T-helper 22 cell (primary cell): ENCODE measurements around the gene TGM3.

Experiments
- DNase-seq: peaks from one replicate; pipeline ENCODE4 v3.0.0-alpha.2; 2020; ENCODE audit warnings: low read depth

TGM3 gene

GRCh38 chr20:2283706-2284423 is 11.9 kb upstream of the TGM3 start:
- no peak for DNase-seq

- no peak for DNase-seq
Observed at GRCh38 chr20:2285193-2285592, 10.6 kb upstream of the TGM3 start.

DNA sequence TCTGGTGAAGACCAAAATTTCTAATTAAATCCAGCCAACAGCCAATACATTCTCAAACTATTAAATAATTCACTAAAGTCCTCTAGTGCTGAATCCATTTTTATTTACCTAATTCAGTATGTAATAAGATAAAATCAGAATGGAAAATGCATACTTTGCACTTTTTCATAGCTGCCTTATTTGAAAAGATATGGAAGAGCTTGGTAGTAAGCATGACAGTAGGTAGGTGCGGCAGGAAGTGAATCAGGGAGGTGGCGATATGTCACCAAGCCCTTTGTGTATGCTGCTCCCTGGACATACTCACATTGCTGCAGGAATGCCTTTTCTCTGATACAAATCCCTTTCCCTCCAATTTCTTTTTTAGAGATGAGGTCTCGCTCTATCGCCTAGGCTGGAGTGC is 10.2 kb upstream of the TGM3 start:
- DNase-seq, result no peak

DNA sequence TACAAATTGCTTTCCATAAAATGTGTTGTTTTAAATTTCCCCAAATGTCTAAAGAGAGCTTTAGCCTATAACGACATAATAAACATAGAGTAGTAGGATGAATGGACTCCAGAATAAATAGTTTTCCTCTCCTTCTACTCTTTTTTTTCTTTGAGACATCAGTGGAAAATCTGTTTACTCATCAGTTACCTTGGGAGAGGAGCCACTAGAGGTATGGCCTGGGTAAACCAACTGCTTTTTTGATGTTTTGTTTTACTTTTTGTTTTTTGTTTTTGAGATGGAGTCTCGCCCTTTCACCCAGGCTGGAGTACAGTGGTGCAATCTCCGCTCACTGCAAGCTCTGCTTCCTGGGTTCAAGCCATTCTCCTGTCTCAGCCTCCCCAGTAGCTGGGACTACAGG is 8.3 kb upstream of the TGM3 start:
- no peak for DNase-seq

DNA sequence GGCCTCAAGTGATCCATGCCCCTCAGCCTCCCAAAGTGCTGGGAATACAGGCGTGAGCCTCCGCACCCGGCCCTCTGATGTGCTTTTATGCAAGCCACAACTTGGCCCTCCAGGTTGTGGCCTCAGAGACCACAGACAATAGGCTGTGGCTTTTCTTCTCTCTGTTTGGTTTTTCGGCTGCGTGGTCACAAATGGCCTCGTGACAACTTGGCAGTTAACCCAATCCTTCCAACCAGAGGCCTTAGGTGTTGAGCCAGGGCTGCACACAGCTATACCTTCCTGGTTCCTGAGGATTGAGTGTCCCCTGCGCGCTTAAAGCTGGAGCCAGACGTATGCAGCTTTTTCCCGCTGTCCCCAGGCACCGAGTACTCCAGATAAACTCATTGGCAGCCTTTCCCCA is 6.3 kb upstream of the TGM3 start:
- DNase-seq, result no peak

DNA sequence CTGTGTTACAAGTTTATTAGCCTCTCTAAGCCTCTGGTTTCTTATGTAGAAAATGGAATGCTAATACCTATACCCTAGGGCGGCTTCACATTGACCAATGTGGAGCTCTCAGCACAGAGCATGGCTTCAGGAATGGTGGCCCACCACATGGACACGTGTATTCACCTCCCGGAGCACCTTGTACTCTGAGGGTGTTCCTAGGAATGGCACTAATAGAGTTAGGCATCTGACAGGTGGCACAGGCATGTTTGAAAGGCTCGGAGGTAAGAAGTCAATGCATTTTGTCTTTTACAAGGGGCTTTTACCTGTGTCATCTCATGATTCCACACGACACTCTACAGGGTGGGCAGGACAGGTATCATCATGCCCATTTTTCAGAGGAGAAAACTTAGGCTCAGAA is 5.3 kb upstream of the TGM3 start:
- DNase-seq, result no peak

DNA sequence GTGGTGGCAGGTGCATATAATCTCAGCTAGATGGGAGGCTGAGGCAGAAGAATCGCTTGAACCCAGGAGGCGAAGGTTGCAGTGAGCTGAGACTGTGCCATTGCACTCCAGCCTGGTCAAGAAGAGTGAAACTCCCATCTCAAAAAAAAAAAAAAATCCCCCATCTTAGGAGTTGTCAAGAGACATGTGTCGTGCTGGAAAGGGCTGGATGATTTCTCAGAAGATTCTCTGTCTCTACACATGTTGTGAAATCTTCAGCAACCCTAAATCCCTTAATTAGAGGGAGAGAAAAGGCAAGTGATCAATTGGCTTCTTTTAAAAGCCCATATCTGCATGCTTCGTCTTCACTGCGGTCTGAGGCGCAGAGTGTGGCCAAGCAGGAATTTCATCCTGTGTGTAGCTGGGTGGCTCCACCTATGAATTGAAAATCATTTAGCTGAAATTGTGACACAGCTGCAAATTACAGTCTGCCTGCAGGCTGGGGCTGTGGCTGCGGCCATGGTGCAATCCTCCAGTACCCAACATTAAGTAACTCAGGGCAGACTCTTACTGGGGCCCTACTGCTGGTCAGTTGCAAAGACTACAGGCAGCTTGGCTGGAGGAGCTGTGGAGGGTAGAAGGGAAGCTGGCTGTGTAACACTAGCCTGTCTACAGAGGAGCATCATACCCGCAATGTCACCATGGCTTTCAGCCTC is 3.2 kb upstream of the TGM3 start:
- no peak for DNase-seq

GRCh38 chr20:2293486-2293885 is 2.3 kb upstream of the TGM3 start:
- no peak for DNase-seq

DNA sequence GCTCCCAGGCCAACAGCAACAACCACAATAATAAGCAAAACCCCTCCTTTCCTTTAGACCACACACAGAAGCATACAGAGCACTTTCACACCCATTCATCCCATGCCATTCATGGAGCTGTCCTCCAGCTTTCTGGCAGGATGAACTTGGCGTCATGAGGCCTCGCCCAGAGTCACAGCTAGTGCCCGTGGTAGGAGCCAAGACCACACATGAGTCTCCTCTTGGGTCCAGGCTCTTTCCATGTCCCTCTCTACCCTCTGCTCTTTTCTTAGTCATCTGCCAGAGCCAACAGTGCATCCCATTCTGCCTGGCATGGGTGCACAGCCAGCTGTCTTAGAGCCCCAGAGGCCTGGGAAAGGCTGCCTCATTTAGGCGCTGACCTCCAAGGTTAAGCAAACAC is 1.8 kb upstream of the TGM3 start:
- no peak for DNase-seq

DNA sequence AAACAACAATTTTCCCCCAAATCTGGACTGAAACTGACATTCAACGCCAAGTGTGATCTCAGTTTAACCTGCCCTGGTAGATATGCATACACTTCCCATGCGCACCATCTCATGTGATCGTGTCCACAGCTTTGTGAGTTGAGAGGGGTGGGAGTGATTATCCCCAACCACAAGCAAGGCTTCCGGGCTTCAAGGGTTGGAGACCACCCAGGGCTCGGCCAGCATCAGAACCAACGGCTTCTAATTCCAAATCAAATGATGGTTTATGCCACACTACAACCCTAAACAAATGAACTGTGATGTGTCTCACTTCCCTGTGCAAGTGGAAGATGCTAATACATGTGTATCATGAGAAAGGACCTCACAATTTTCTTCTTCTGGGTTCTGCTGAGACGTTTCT is 515 bp upstream of the TGM3 start:
- no peak for DNase-seq

- no peak for DNase-seq
Observed at GRCh38 chr20:2296524-2297356, 939 bp downstream of the TGM3 start.

DNA sequence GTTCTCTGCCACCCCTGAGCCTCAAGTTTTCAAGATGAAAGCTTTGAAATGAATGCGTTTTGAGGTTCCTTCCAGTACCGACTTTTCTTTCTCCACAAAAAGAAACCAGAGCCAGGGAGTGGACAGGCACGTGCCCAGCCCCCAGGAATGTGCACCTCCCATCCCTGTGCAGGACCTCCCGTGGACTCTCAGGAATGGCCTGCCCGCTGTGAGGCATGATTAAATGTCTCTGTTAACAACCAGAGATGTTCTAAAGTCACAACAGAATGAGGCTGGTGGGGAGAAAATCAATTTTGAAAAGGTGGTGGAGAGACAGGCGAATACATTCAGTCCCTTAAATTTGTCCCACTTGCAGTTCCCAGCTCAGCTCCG is 1.5 kb downstream of the TGM3 start:
- no peak for DNase-seq

DNA sequence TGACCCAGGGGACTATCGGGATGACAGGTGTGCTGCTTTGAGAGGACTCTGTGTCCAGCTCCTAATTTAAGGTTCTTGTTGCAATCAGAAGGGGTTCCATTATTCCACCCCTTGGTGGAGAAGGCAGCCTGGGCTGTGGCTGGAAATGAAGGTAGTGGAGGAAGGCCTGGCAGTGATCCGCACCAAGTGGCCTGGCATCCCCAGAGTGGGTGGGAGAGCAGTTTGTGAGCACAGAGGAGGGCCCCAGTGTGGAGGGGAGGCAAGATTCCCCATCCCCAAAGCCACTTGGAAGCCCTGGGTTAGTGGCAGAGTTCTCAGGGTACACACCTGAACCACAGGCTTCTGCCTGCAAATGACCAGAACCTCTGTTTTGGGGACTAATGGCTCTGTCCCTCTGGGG is 2.3 kb downstream of the TGM3 start:
- DNase-seq, result no peak

DNA sequence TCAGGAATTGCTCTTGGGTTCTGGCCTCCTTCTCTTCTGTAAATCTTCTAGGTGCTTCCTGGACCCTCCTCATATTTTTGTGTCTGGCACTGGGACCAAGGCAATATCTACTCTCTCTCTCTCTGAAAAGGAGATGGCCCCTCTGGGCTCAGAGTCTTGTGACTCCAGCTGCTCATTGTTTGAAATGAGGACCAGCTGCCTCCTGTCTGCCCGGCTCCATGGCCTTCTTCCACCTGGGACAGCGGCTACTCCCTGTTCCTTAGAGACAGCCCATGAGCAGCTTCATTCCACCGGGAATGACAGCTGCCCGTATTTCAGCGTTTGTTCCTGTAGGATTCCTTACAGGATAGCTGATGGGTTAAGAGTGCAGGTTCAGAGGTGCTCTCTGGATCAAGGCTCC is 2.9 kb downstream of the TGM3 start:
- DNase-seq, result no peak

DNA sequence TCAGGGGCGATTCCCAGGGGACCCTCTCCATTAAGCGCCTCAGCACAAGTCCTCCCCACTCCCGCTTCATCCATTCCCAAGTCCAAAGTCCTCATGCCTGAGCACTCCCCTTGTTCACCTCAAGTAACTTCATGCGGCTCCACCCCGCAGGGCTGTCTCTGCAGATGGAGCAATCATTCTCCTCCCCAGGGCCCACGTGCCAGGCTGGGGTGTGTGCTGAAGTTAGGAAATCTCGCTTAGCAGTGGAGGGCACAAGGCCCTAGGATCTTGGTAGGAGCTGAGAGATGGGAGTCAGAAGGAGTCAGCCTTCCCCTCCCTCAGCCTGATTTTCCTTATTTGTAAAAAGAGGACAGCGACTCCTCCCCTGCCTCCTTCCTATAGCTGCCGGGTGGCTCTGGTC is 3.5 kb downstream of the TGM3 start:
- DNase-seq, result no peak

DNA sequence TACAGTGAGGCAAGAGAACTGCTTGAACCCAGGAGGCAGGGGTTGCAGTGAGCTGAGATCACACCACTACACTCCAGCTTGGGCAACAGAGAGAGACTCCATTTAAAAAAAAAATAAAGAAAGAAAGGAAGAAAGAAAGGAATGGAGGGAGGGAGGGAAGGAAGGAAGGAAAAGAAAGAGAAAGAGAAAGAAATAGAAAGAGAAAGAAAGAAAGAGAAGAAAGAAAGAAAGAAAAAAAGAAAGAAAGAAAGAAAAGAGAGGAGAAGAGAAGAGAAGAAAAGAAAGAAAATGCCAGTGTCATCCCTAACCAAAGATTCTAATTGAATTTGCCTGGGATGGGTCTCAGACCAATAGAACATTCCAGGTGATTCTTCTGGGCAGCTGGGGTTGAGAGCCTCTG is 4.2 kb downstream of the TGM3 start:
- no peak for DNase-seq

GRCh38 chr20:2300420-2300819 is 4.6 kb downstream of the TGM3 start:
- DNase-seq, result no peak

- no peak for DNase-seq
Observed at GRCh38 chr20:2301164-2301622, 5.4 kb downstream of the TGM3 start.

- DNase-seq, result no peak
Observed at GRCh38 chr20:2302384-2303060, 6.7 kb downstream of the TGM3 start.

DNA sequence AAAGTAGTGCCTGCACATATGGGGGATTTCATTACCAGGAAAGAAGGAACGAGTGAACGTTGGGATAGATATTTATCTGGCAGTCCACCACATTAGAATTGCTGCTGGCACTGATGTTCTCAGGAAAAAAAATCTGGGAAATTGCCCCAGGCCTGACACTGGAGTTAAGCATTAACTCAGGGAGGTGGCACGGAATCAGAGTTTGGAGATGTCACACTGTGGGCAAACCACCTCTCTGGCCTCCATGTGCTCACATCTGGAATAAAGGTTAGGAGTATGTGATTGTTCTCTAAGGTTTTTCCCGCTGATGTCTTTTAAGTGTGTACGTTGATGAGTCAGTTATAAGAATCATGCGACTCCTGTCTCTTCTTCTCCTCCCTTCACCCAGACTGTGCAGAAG is 7.9 kb downstream of the TGM3 start:
- no peak for DNase-seq

DNA sequence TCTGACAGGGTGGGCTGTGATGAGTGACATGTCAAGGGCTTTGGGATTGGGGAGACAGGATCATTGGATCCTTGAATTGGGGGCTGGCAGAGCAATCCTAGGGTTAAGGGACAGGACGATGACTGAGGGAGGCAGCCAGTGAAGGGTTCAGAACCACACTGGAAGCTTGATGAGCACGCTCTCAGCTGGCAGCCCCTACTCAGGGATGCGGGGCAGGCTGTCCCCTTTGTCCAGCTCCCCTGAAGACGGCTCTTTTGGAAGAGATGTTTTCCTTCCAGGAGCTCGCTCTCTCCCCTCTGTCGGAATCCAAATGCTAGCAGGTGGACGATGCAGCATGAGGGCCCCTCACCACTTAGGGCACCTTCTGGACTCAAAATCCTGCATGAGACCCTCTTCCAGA is 8.4 kb downstream of the TGM3 start:
- DNase-seq, result no peak

GRCh38 chr20:2305029-2305428 is 9.2 kb downstream of the TGM3 start:
- no peak for DNase-seq

DNA sequence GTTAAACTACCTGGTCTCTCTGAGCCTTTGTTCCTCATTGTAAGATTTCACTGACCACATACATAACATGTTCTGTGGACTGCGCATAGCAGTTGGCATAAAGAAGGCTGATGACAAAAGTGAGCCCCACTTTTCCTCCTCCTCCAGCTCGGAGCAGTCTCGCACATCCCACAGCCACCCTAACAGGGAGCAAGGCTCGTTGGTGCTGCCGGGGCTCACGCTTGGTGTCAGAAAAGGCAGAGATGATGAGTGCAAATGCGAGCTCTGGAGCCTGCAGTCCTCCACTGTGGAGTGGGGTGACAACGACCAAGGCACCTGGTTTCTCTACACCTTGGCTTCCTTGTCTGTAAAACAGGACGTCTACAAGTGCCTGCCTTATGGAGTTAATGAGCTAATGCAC is 9.7 kb downstream of the TGM3 start:
- no peak for DNase-seq
